GM18502 (cell line): ENCODE results near the gene IFRD2.
A peak's percentile ranks its signal among the peaks of the same experiment; 100 is the strongest.

ENCODE experiments used
- ATAC-seq: cut with Tn5 transposase; IDR thresholded peaks from one replicate; pipeline ENCODE4 v1.9.1; 2021; ENCODE audit warnings: mild to moderate bottlenecking; ENCODE audit not compliant: unreplicated experiment, poor library complexity

Gene IFRD2

GRCh38 chr3:50303013-50303815 lies 11.0 kb upstream of the IFRD2 start, which contains the start of gene HYAL1:
Gene HYAL1, minus strand, starts transcription at chr3:50303574. Its CDS starts 618 bp downstream, at chr3:50302956.
- ATAC-seq: no peak

- ATAC-seq: no peak
These were observed 10.1 kb upstream of the IFRD2 start for GRCh38 chr3:50302095-50303012.

GRCh38 chr3:50300681-50301254 lies 8.5 kb upstream of the IFRD2 start:
- no peak for ATAC-seq

- no peak for ATAC-seq
These were observed 7.9 kb upstream of the IFRD2 start for GRCh38 chr3:50299929-50300680.

GRCh38 chr3:50299638-50299928 lies 7.4 kb upstream of the IFRD2 start:
- no peak for ATAC-seq

GRCh38 chr3:50298836-50299637 lies 6.8 kb upstream of the IFRD2 start, which contains the start of the genes HYAL3 and NAA80:
Gene HYAL3, minus strand, starts transcription at chr3:50299405. Its CDS starts 3,803 bp downstream, at chr3:50295602.
Gene NAA80, minus strand, starts transcription at chr3:50299405. Its CDS starts 1,942 bp downstream, at chr3:50297463.
- peak; percentile 82 for ATAC-seq

GRCh38 chr3:50297896-50298725 lies 5.9 kb upstream of the IFRD2 start:
- no peak for ATAC-seq

- no peak for ATAC-seq
These were observed 5.2 kb upstream of the IFRD2 start for GRCh38 chr3:50297384-50297775.

- no peak for ATAC-seq
These were observed 4.6 kb upstream of the IFRD2 start for GRCh38 chr3:50296721-50297383.

- no peak for ATAC-seq
These were observed 3.6 kb upstream of the IFRD2 start for GRCh38 chr3:50295553-50296431.

GRCh38 chr3:50294492-50295403 lies 2.5 kb upstream of the IFRD2 start:
- ATAC-seq: no peak

GRCh38 chr3:50294089-50294488 lies 1.9 kb upstream of the IFRD2 start:
- no peak for ATAC-seq

- ATAC-seq: no peak
These were observed 1.0 kb upstream of the IFRD2 start for GRCh38 chr3:50293079-50293801.

GRCh38 chr3:50290161-50290641 lies 2.0 kb downstream of the IFRD2 start:
- ATAC-seq: no peak

- ATAC-seq: no peak
These were observed 3.1 kb downstream of the IFRD2 start for GRCh38 chr3:50289130-50289529.
